H9 (cell line): ENCODE measurements around the gene RANGAP1. TPM values are rescaled to one million over a fixed set of nuclear protein-coding genes. Genes with fewer than 3 reads are reported as not detected.

ENCODE experiments used
- DNase-seq: peaks from one replicate; pipeline ENCODE4 v3.0.0-alpha.2; 2017
- H2AFZ ChIP-seq: one replicate; pipeline ENCODE4 v1.6.1; 2013; ENCODE audit warnings: mild to moderate bottlenecking, low read length, control low read depth, moderate library complexity
- H2AK5ac ChIP-seq: 2 replicates; pipeline ENCODE4 v1.6.1; 2013; ENCODE audit warnings: low read length, control low read depth, mixed read lengths; ENCODE audit not compliant: insufficient read length
- H2BK120ac ChIP-seq: one replicate; pipeline ENCODE4 v1.6.1; 2013; ENCODE audit warnings: low read depth, mild to moderate bottlenecking, low read length, control low read depth, inconsistent platforms; ENCODE audit not compliant: poor library complexity, severe bottlenecking
- H2BK12ac ChIP-seq: 2 replicates; pipeline ENCODE4 v1.6.1; 2013; ENCODE audit warnings: low read length, control low read depth, mixed read lengths, low read depth; ENCODE audit not compliant: insufficient read length
- H2BK15ac ChIP-seq: 2 replicates; pipeline ENCODE4 v1.6.1; 2013; ENCODE audit warnings: low read depth, low read length, control low read depth
- H2BK20ac ChIP-seq: one replicate; pipeline ENCODE4 v1.6.1; 2013; ENCODE audit warnings: low read depth, mild to moderate bottlenecking, low read length, control low read depth, inconsistent platforms; ENCODE audit not compliant: poor library complexity, severe bottlenecking
- H2BK5ac ChIP-seq: 2 replicates; pipeline ENCODE4 v1.6.1; 2013; ENCODE audit warnings: low read length, control low read depth, mixed read lengths; ENCODE audit not compliant: insufficient read length
- H3K14ac ChIP-seq: 2 replicates; pipeline ENCODE4 v1.6.1; 2013; ENCODE audit warnings: low read length, control low read depth; ENCODE audit not compliant: insufficient read depth
- H3K18ac ChIP-seq: 2 replicates; pipeline ENCODE4 v1.6.1; 2013; ENCODE audit warnings: low read depth, mild to moderate bottlenecking, mixed read lengths, low read length, control low read depth; ENCODE audit not compliant: insufficient read length
- H3K23ac ChIP-seq: 2 replicates; pipeline ENCODE4 v1.6.1; 2013; ENCODE audit warnings: low read length, control low read depth, mixed read lengths, low read depth; ENCODE audit not compliant: insufficient read length
- H3K23me2 ChIP-seq: 2 replicates; pipeline ENCODE4 v1.6.1; 2013; ENCODE audit warnings: low read depth, mild to moderate bottlenecking, mixed read lengths, low read length, control low read depth; ENCODE audit not compliant: insufficient read length, poor library complexity, severe bottlenecking
- H3K27ac ChIP-seq: 2 replicates; pipeline ENCODE4 v1.5.1; 2013; ENCODE audit warnings: low read length, control low read depth, mixed read lengths, low read depth; ENCODE audit not compliant: insufficient read length
- H3K27me3 ChIP-seq: 2 replicates; pipeline ENCODE4 v1.6.1; 2013; ENCODE audit warnings: low read length, control low read depth, inconsistent platforms; ENCODE audit not compliant: insufficient read depth
- H3K4ac ChIP-seq: 2 replicates; pipeline ENCODE4 v1.6.1; 2013; ENCODE audit warnings: low read depth, mild to moderate bottlenecking, control low read depth, inconsistent platforms, low read length, moderate library complexity
- H3K4me1 ChIP-seq: 2 replicates; pipeline ENCODE4 v1.6.1; 2013; ENCODE audit warnings: low read length, control low read depth, inconsistent platforms; ENCODE audit not compliant: insufficient read depth
- H3K4me2 ChIP-seq: 2 replicates; pipeline ENCODE4 v1.6.1; 2013; ENCODE audit warnings: low read length, control low read depth, mixed read lengths; ENCODE audit not compliant: insufficient read length, insufficient read depth
- H3K56ac ChIP-seq: 2 replicates; pipeline ENCODE4 v1.6.1; 2013; ENCODE audit warnings: low read depth, mild to moderate bottlenecking, mixed read lengths, low read length, control low read depth; ENCODE audit not compliant: insufficient read length
- H3K79me1 ChIP-seq: 2 replicates; pipeline ENCODE4 v1.6.1; 2013; ENCODE audit warnings: low read depth, mild to moderate bottlenecking, moderate library complexity, low read length, control low read depth, inconsistent platforms; ENCODE audit not compliant: insufficient read depth, poor library complexity, severe bottlenecking
- H3K79me2 ChIP-seq: 2 replicates; pipeline ENCODE4 v1.6.1; 2013; ENCODE audit warnings: low read length, control low read depth, inconsistent platforms; ENCODE audit not compliant: insufficient read depth
- H3K9ac ChIP-seq: 2 replicates; pipeline ENCODE4 v1.6.1; 2013; ENCODE audit warnings: low read length, control low read depth, mixed read lengths; ENCODE audit not compliant: insufficient read length; ENCODE audit errors: extremely low read depth
- H3K9me3 ChIP-seq: one replicate; pipeline ENCODE4 v1.6.1; 2013; ENCODE audit warnings: low read depth, low read length, inconsistent platforms; ENCODE audit not compliant: control insufficient read depth
- H3T11ph ChIP-seq: one replicate; pipeline ENCODE4 v1.6.1; 2013; ENCODE audit warnings: mild to moderate bottlenecking, low read length, control low read depth, inconsistent platforms
- H4K20me1 ChIP-seq: one replicate; pipeline ENCODE4 v1.6.1; 2013; ENCODE audit not compliant: control insufficient read depth, insufficient read length, insufficient read depth
- H4K5ac ChIP-seq: 2 replicates; pipeline ENCODE4 v1.6.1; 2013; ENCODE audit warnings: low read depth, mild to moderate bottlenecking, mixed read lengths, low read length, control low read depth; ENCODE audit not compliant: insufficient read length
- H4K8ac ChIP-seq: replicated peaks from 2 replicates; pipeline ENCODE4 v1.6.1; 2013; ENCODE audit warnings: low read length, control low read depth, mixed read lengths, low read depth; ENCODE audit not compliant: insufficient read length
- H4K91ac ChIP-seq: 2 replicates; pipeline ENCODE4 v1.6.1; 2013; ENCODE audit warnings: low read depth, mild to moderate bottlenecking, moderate library complexity, mixed read lengths, low read length, control low read depth; ENCODE audit not compliant: insufficient read length
- H3K27ac Mint-ChIP-seq, 3 experiments: 2 replicates in 2 of 3; 3 replicates in 1 of 3; pipeline ENCODE4 v1.8.0; 2020 to 2021; ENCODE audit warnings: mixed read lengths in 3 of 3, mild to moderate bottlenecking in 1 of 3, moderate library complexity in 1 of 3
- H3K27me3 Mint-ChIP-seq: 2 replicates; pipeline ENCODE4 v1.8.0; 2021; ENCODE audit warnings: low read depth, mild to moderate bottlenecking, moderate library complexity, mixed read lengths
- H3K36me3 Mint-ChIP-seq, 3 experiments: 2 replicates in 2 of 3; 3 replicates in 1 of 3; pipeline ENCODE4 v1.8.0; 2020 to 2021; ENCODE audit warnings: low read depth in 3 of 3, mixed read lengths in 3 of 3; ENCODE audit not compliant: insufficient read depth in 1 of 3
- H3K4me1 Mint-ChIP-seq, 2 experiments: 2 replicates each; pipeline ENCODE4 v1.8.0; 2020; ENCODE audit warnings: mixed read lengths in 2 of 2
- H3K4me3 Mint-ChIP-seq, 2 experiments: 2 replicates in 1 of 2; 3 replicates in 1 of 2; pipeline ENCODE4 v1.8.0; 2020 to 2021; ENCODE audit warnings: mild to moderate bottlenecking in 2 of 2, mixed read lengths in 2 of 2, moderate library complexity in 1 of 2
- H3K9me3 Mint-ChIP-seq, 2 experiments: 2 replicates in 1 of 2; 3 replicates in 1 of 2; pipeline ENCODE4 v1.8.0; 2020; ENCODE audit warnings: mild to moderate bottlenecking in 2 of 2, mixed read lengths in 2 of 2, moderate library complexity in 1 of 2
- WGBS: extraction: QIAGEN DNeasy Blood & Tissue Kit; methylation state at CpG from one replicate; pipeline ENCODE4 v1.1.7; 2013; ENCODE audit warnings: missing lambda C conversion rate, low lambda C conversion rate, mixed read lengths; ENCODE audit not compliant: insufficient read length; ENCODE audit errors: extremely low coverage; 5-methylcytosine and 5-hydroxymethylcytosine counted together
- total RNA-seq: library from RNA; stranded (reverse); gene quantifications from 2 replicates; pipeline ENCODE4 v1.2.1, GENCODE V29; 2021
- TF ChIP-seq, protein P1 (sequence below): fragments of 200-600 bp; sonication (generic); conservative IDR thresholded peaks from 3 replicates; pipeline ENCODE4 v1.8.0; 2021; ENCODE audit warnings: antibody characterized with exemption, mild to moderate bottlenecking

RANGAP1 gene
- total RNA-seq, 1 experiment from 2014 or later: 130 TPM

DNA sequence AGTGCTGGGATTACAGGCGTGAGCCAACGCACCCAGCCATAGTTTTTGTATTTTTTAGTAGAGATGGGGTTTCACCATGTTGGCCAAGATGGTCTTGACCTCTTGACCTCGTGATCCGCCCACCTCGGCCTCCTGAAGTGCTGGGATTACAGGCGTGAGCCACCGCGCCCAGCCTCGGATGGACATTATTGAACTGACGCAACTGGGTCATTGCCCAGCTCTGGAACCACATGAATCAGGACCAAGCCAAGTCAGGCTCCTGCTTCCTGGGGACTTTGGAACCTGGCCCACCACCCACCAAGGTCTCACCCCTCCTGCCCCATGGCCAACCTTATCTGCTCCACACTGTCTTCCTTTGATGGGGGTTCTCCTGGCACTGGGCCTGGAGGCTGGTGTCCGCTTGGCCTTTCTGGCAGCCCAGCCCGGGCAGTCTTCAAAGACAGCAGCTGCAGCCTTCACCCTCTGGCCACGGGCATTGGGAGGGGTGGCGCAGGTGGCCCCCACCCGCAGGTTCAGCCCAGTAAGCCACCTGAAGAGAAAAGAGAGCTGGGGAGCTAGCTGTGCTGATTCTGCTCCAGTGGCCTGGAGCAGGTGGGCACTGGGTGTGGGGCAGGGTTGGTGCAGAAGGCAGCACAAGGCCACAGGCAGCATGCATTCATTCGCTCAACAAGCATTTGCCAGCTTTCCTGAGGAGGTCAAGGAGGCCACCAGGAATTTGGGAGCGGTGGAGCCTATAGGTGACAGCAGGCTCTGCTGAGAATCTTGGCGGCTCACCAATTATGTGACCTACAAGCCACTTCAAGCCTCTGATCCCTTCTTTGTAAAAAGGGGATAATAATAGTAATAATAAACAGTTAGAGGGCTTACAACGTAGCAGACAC lies 50.9 kb downstream of the RANGAP1 start:
- H4K91ac ChIP-seq: no peak overlapping the region
- H3K4ac ChIP-seq: no peak overlapping the region
- no peaks in the 10 kb centered on the region for H3K9me3 ChIP-seq
- H4K5ac ChIP-seq: no peak overlapping the region
- no peak overlapping the region for H4K8ac ChIP-seq
- H3K4me3 Mint-ChIP-seq: no peak overlapping the region
- H3K36me3 Mint-ChIP-seq: peaks cover 2 to 16% (median 4%) of the 10 kb centered on the region in 3 experiments; a peak in 4 of 7 replicates
- H2BK15ac ChIP-seq: no peak overlapping the region
- no peaks in the 10 kb centered on the region for H3K79me2 ChIP-seq
- H3K18ac ChIP-seq: no peak overlapping the region
- H2BK5ac ChIP-seq: no peak overlapping the region
- no peak overlapping the region for H3K56ac ChIP-seq
- H3K79me1 ChIP-seq: no peaks in the 10 kb centered on the region
- H3K23me2 ChIP-seq: no peaks in the 10 kb centered on the region
- H3K23ac ChIP-seq: no peak overlapping the region
- H3K4me1 Mint-ChIP-seq: peaks cover 14% of the 10 kb centered on the region in 2 experiments
- no peak overlapping the region for H3T11ph ChIP-seq
- no peak overlapping the region for H3K9ac ChIP-seq
- no peak overlapping the region; a peak in 1 of 7 replicates for H3K27ac Mint-ChIP-seq
- H3K4me1 ChIP-seq: no peaks in the 10 kb centered on the region
- no peak overlapping the region for H3K27ac ChIP-seq
- H3K9me3 Mint-ChIP-seq: no peaks in the 10 kb centered on the region
- no peak overlapping the region for H2BK12ac ChIP-seq
- no peak overlapping the region for H2BK20ac ChIP-seq
- WGBS: no CpG with 5 or more reads among the region's 19 CpGs
- H3K27me3 Mint-ChIP-seq: peaks cover 5% of the 10 kb centered on the region
- H4K20me1 ChIP-seq: no peaks in the 10 kb centered on the region
- no peak overlapping the region for H3K4me2 ChIP-seq
- no peak for DNase-seq
- H3K14ac ChIP-seq: no peak overlapping the region; the same call in 1 of the 2 replicates
- TF ChIP-seq, protein P1, sequence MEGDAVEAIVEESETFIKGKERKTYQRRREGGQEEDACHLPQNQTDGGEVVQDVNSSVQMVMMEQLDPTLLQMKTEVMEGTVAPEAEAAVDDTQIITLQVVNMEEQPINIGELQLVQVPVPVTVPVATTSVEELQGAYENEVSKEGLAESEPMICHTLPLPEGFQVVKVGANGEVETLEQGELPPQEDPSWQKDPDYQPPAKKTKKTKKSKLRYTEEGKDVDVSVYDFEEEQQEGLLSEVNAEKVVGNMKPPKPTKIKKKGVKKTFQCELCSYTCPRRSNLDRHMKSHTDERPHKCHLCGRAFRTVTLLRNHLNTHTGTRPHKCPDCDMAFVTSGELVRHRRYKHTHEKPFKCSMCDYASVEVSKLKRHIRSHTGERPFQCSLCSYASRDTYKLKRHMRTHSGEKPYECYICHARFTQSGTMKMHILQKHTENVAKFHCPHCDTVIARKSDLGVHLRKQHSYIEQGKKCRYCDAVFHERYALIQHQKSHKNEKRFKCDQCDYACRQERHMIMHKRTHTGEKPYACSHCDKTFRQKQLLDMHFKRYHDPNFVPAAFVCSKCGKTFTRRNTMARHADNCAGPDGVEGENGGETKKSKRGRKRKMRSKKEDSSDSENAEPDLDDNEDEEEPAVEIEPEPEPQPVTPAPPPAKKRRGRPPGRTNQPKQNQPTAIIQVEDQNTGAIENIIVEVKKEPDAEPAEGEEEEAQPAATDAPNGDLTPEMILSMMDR: no peak
- no peak overlapping the region for H2BK120ac ChIP-seq
- H2AK5ac ChIP-seq: no peak overlapping the region
- H3K27me3 ChIP-seq: no peaks in the 10 kb centered on the region; the same call in 1 of the 2 replicates
- no peak overlapping the region for H2AFZ ChIP-seq
